Esophagus squamous epithelium (tissue), 4 donors: ENCODE data around the gene SLC44A4.

Source experiments
- CTCF ChIP-seq, 6 experiments: fragments of 450-650 bp in 4 of 6; fragments of 200-600 bp in 2 of 6; sonication (generic) in 2 of 6; IDR thresholded peaks; one replicate each; pipeline ENCODE4 v1.5.1; 2016 to 2019; ENCODE audit warnings: antibody characterized with exemption in 6 of 6, mild to moderate bottlenecking in 4 of 6, moderate library complexity in 4 of 6
- POLR2A ChIP-seq, 4 donors: fragments of 450-650 bp; IDR thresholded peaks; one replicate each; pipeline ENCODE4 v1.6.1; 2017; ENCODE audit warnings: antibody characterized with exemption in 4 of 4, mild to moderate bottlenecking in 4 of 4, moderate library complexity in 3 of 4

DNA sequence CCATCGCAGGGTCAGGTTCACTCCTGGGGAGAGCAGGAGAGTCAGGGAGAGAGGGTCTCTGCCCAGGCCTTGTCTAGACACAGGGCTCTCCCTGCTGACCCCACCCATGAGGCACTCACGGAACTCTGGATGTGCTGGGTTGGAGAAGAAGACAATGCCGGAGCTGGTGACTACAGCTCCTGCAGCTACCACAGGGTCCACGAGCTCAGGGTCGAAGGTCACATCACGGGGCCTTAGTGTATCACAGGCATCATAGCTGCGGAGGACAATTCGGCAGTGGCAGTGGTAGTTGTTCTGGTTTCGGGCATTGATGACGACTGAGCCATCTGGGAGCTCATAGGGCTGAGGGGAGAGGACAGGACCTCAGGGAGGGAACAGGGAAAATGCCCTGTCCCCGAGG is 18.9 kb downstream of the SLC44A4 start:
- TF ChIP-seq CTCF (IDR thresholded peaks at IDR 0.05) (no peak), POLR2A (IDR thresholded peaks at IDR 0.05) (no peak)
